ENCODE results near the gene AMPD1. TPM values are rescaled to one million over a fixed set of nuclear protein-coding genes. Genes with fewer than 3 reads are reported as not detected.

AMPD1 gene
- total RNA-seq, 2 donors from 2014 or later, result not detected

DNA sequence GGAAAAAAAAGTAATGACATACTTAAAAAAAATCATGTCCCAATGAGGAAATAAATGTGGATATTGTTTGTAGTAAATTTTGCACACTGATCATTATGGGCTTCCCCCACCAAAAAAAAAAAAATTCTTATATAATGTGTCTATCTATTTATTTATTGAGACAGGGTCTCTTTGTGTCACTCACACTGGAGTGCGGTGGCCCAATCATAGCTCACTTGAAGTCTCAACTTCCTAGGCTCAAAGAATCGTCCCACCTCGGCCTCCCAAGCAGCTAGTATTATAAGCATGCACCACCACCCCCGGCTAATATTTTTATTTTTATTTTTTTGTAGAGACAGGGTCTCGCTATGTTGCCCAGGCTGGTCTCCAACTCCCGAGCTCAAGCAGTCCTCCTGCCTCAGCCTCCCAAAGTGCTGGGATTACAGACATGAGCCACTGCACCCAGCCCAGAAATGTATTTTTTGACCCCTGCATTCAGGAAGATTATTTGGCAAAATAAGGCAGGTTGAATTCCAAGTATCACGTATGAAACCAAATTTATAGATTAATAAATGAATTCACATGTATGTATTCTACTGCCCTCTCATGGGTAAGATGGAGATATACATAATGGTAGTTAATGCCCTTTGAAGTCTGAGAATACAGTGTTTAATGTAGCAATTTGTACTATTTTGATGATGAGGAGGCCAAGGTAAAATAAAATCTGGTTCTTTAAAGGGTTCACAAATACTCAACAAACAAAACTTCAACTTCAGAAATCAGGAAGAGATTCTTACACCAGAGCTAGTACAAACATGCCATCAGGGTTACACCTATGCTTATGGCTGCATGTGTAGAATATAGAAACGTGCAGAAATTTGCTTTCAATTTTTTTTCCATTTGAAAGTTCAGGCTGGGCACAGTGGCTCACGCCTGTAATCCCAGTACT is 24.1 kb downstream of the AMPD1 start:
- Histone ChIP-seq H3K9me3 (no peaks in the 10 kb centered on the region), H3K27ac (peak overlapping the region in 3 of 4 donors; percentile 89 to 97 (median 97)), H3K36me3 (replicated peaks in 1 of 2; ENCODE audit: insufficient read depth in 1 of 2, low read depth in 2 of 2) (no peaks in the 10 kb centered on the region), H3K27me3 (no peaks in the 10 kb centered on the region), H3K4me3 (no peak overlapping the region), H3K4me1 (peaks cover 15% of the 10 kb centered on the region)
- intact Hi-C loops (cut with DNase I), result no loop called here
- no peak for ATAC-seq
- WGBS, 2 donors, result 57% methylated on average over 9 of the region's 9 CpGs
- TF ChIP-seq POLR2A (IDR thresholded peaks at IDR 0.05) (no peak), CTCF (IDR thresholded peaks at IDR 0.05) (peak in 5 of 7 experiments; percentile 19 to 46 (median 40))
- no peak for DNase-seq

DNA sequence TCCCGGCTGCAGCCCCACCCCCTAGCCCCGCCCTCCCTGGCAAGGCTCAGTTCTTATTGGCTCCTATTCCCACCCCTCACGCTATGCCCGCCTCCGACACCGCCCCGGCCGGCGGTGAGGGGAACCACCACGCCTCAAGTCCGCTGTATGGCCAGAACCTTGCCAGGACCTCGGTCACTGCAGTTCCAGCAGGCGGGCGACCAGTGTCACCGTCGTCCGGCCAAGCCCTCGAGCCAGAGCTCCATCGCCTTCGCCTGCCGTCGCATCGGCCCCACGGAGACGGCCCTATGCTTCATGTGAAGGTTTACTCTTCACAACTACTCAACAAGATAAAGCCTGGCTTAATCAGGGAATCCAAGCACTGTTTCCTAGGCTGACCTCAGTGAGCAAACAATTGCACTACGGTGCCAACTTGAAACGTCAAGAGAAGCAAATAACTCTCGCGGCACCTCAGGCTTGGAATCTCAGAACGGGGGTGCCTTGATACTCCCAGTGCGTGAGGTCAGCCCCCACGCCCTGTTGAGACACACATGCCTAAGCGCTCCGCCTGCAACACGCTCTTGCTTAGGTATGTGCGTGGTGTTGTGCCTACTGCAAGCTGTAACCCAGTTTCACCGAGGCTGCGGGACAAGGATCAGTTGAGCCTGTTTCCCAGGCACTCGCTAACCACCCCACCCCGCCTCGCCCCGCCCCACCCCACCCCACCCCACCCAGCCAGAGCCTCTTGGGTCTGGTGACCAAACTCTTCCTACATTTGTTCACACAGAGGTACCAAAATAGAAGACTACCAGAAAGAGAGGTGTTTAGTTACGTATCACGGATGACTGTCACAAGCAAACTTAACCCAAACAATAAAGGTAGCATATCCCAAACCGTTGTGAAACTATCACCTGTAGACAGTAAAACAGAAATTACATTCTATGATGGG is 25.0 kb downstream of the AMPD1 start:
- peak in 3 of 7 experiments; percentile 29 to 43 (median 35) for TF ChIP-seq CTCF (IDR thresholded peaks at IDR 0.05)
- TF ChIP-seq POLR2A (IDR thresholded peaks at IDR 0.05), result peak; percentile 80 to 94 (median 88)
- Histone ChIP-seq H3K36me3 (replicated peaks in 1 of 2; ENCODE audit: insufficient read depth in 1 of 2, low read depth in 2 of 2) (no peaks in the 10 kb centered on the region), H3K27ac (peak overlapping the region; percentile 78 to 97 (median 93)), H3K4me3 (peak overlapping the region; percentile 68 to 76), H3K27me3 (no peaks in the 10 kb centered on the region), H3K4me1 (peaks cover 15% of the 10 kb centered on the region), H3K9me3 (no peaks in the 10 kb centered on the region)
- intact Hi-C loops (cut with DNase I), result no loop called here
- peak; percentile 95 to 96 (median 96) for DNase-seq
- 1 to 3% methylated on average over 30 to 45 of the region's 45 CpGs for WGBS, 2 donors
- peak; percentile 97 for ATAC-seq

GRCh38 chr1:114669562-114670082 is 25.7 kb downstream of the AMPD1 start, which contains the start of gene DENND2C:
Gene DENND2C, minus strand, starts transcription at chr1:114670049. Its CDS starts 44,065 bp downstream, at chr1:114625984.
- no peaks in the 10 kb centered on the region for H3K36me3 ChIP-seq (replicated peaks in 1 of 2; ENCODE audit: insufficient read depth in 1 of 2, low read depth in 2 of 2)
- no peaks in the 10 kb centered on the region for H3K9me3 ChIP-seq
- ATAC-seq (peak; percentile 58), DNase-seq (no peak)
- WGBS, 2 donors, result 0 to 10% methylated on average over 2 to 46 of the region's 50 CpGs
- no peaks in the 10 kb centered on the region for H3K27me3 ChIP-seq
- peaks cover 15% of the 10 kb centered on the region for H3K4me1 ChIP-seq
- H3K4me3 ChIP-seq, result peak within 1 kb of the TSS; percentile 68 to 76
- intact Hi-C loops (cut with DNase I), result no loop called here
- TF ChIP-seq CTCF (IDR thresholded peaks at IDR 0.05) (no peak), POLR2A (IDR thresholded peaks at IDR 0.05) (no peak)
- H3K27ac ChIP-seq, result peak within 1 kb of the TSS; percentile 78 to 97 (median 93)

DNA sequence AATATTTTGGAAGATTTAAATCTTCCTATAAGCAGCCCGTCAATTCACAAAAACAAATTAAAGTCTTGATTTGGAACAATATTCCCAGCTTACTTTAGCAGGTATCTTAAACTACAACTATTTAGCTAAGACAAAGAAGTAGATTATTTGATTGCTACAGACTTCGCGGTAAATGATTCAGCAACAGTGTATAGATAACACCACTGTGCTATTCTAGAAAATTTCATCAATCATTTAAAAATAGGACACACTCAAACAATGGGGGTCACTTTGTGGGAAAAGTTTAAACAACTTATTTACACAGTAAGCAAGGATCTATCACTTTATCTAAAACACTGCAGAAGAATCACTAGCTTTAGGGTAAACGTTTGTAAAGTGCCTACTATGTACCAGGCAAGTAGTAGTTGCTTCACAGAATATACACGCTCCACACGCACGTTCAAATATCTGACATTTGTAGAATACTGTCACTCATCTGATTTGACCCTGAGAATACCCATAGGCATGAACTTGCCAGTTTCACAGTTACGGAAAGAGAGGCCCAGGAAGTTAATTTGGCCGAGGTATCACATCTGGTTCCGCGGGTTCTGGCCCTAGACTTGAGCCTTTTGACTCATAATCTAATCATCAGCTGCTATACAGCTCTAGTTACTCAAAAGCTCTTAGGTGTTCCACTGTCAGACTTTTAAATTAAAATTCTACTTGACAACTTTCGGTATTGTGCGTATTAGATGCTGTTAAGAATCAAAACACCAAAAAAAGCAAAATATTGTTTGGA is 26.4 kb downstream of the AMPD1 start:
- peak; percentile 17 to 31 (median 23) for DNase-seq
- Histone ChIP-seq H3K9me3 (no peaks in the 10 kb centered on the region), H3K27me3 (no peaks in the 10 kb centered on the region), H3K4me1 (peaks cover 15% of the 10 kb centered on the region), H3K36me3 (replicated peaks in 1 of 2; ENCODE audit: insufficient read depth in 1 of 2, low read depth in 2 of 2) (no peaks in the 10 kb centered on the region), H3K4me3 (peak overlapping the region; percentile 68 to 76), H3K27ac (peak overlapping the region; percentile 78 to 97 (median 93))
- TF ChIP-seq POLR2A (IDR thresholded peaks at IDR 0.05) (no peak), CTCF (IDR thresholded peaks at IDR 0.05) (no peak)
- ATAC-seq, result no peak
- intact Hi-C loops (cut with DNase I), result no loop called here
- WGBS, 2 donors, result 11 to 18% methylated on average over 13 of the region's 13 CpGs
